Liver (tissue), 9 donors: ENCODE measurements around the gene ARRDC3. TPM values are rescaled to one million over a fixed set of nuclear protein-coding genes. Genes with fewer than 3 reads are reported as not detected.

ENCODE experiments used
- DNase-seq: peaks from one replicate; pipeline ENCODE4 v3.0.0-alpha.2; 2017; ENCODE audit warnings: low spot score
- H3K27ac ChIP-seq, 2 donors: one replicate each; pipeline ENCODE4 v1.7.0; 2013; ENCODE audit warnings: inconsistent platforms in 2 of 2, low read length in 2 of 2, control low read depth in 1 of 2, low read depth in 1 of 2, mild to moderate bottlenecking in 1 of 2
- H3K27me3 ChIP-seq, 4 donors: one replicate each; pipeline versions ENCODE4 v1.6.1 to v1.7.0; 2013; ENCODE audit warnings: low read length in 3 of 4, inconsistent platforms in 1 of 4, mild to moderate bottlenecking in 1 of 4, moderate library complexity in 1 of 4; ENCODE audit not compliant: control insufficient read depth in 4 of 4, insufficient read depth in 4 of 4
- H3K36me3 ChIP-seq, 4 donors: one replicate each; pipeline versions ENCODE4 v1.6.1 to v1.7.0; 2013; ENCODE audit warnings: low read length in 3 of 4, mild to moderate bottlenecking in 3 of 4, low read depth in 1 of 4, moderate library complexity in 1 of 4; ENCODE audit not compliant: control insufficient read depth in 4 of 4, insufficient read depth in 3 of 4
- H3K4me1 ChIP-seq, 4 donors: one replicate each; pipeline versions ENCODE4 v1.6.1 to v1.7.0; 2013; ENCODE audit warnings: low read length in 3 of 4, mild to moderate bottlenecking in 3 of 4, moderate library complexity in 1 of 4; ENCODE audit not compliant: control insufficient read depth in 4 of 4, insufficient read depth in 4 of 4
- H3K4me3 ChIP-seq, 3 donors: one replicate each; pipeline versions ENCODE4 v1.6.1 to v1.7.0; 2013; ENCODE audit warnings: low read length in 3 of 3, control low read depth in 1 of 3, low read depth in 1 of 3, mild to moderate bottlenecking in 1 of 3
- H3K9ac ChIP-seq, 2 donors: one replicate each; pipeline ENCODE4 v1.7.0; 2013; ENCODE audit warnings: low read length in 2 of 2, mild to moderate bottlenecking in 2 of 2, moderate library complexity in 2 of 2, control low read depth in 1 of 2, low read depth in 1 of 2
- H3K9me3 ChIP-seq, 4 donors: one replicate each; pipeline versions ENCODE4 v1.6.1 to v1.7.0; 2013; ENCODE audit warnings: low read length in 3 of 4; ENCODE audit not compliant: control insufficient read depth in 4 of 4
- EGR1 ChIP-seq, 2 donors: IDR thresholded peaks; 2 replicates each; pipeline ENCODE4 v1.6.1; 2016 to 2018; ENCODE audit warnings: antibody characterized with exemption in 2 of 2, low read depth in 2 of 2
- FOXA2 ChIP-seq: IDR thresholded peaks from 2 replicates; pipeline ENCODE4 v1.6.1; 2016; ENCODE audit warnings: antibody characterized with exemption
- HNF4A ChIP-seq, 2 donors: conservative IDR thresholded peaks; 2 replicates each; pipeline ENCODE4 v1.6.1; 2016; ENCODE audit warnings: antibody characterized with exemption in 2 of 2, mild to moderate bottlenecking in 2 of 2
- HNF4G ChIP-seq: IDR thresholded peaks from 2 replicates; pipeline ENCODE4 v1.6.1; 2016; ENCODE audit warnings: antibody characterized with exemption
- NR2F2 ChIP-seq: IDR thresholded peaks from 2 replicates; pipeline ENCODE4 v1.6.1; 2016; ENCODE audit warnings: antibody characterized with exemption
- RAD21 ChIP-seq, 2 donors: IDR thresholded peaks; 2 replicates each; pipeline ENCODE4 v1.6.1; 2016; ENCODE audit warnings: antibody characterized with exemption in 2 of 2, mild to moderate bottlenecking in 2 of 2
- RXRA ChIP-seq, 2 donors: IDR thresholded peaks; 2 replicates each; pipeline ENCODE4 v1.6.1; 2017 to 2018; ENCODE audit warnings: antibody characterized with exemption in 2 of 2, mild to moderate bottlenecking in 1 of 2
- SP1 ChIP-seq: IDR thresholded peaks from 2 replicates; pipeline ENCODE4 v1.6.1; 2018; ENCODE audit warnings: antibody characterized with exemption, mild to moderate bottlenecking
- WGBS: extraction: QIAGEN DNeasy Blood & Tissue Kit; methylation state at CpG from one replicate; pipeline ENCODE4 v1.1.7; 2013; 5-methylcytosine and 5-hydroxymethylcytosine counted together
- polyA plus RNA-seq, 2 donors: library from polyadenylated mRNA; stranded (reverse) in 1 of 2; unstranded in 1 of 2; fragments of 200-250 nt in 1 of 2; fragments of >200 nt in 1 of 2; fragmentation: Nextera tagmentation in 1 of 2; extraction: Ambion mirVana in 1 of 2; gene quantifications; one replicate each; pipeline versions ENCODE4 v1.2.1 to v1.2.3, GENCODE V29; 2013 to 2015
- total RNA-seq, 2 donors: library from RNA; depleted of rRNA; stranded (reverse); fragments of >200 nt; gene quantifications; one replicate each; pipeline ENCODE4 v1.2.3, GENCODE V29; 2014
- TF ChIP-seq, protein P1 (sequence below): IDR thresholded peaks from 2 replicates; pipeline ENCODE4 v1.6.1; 2016; ENCODE audit warnings: antibody characterized with exemption
- TF ChIP-seq, protein P2 (sequence below): IDR thresholded peaks from 2 replicates; pipeline ENCODE4 v1.6.1; 2016; ENCODE audit warnings: antibody characterized with exemption
- TF ChIP-seq, protein P3 (sequence below): IDR thresholded peaks from 2 replicates; pipeline ENCODE4 v1.6.1; 2016; ENCODE audit warnings: antibody characterized with exemption
- donor health status: healthy.
- donor health status: healthy.
- donor health status: healthy.
- donor health status: healthy.
- donor health status: healthy.

ARRDC3 gene
- total and polyA plus RNA-seq, 4 donors: 8.8 to 70.4 (median 34.0) TPM

DNA sequence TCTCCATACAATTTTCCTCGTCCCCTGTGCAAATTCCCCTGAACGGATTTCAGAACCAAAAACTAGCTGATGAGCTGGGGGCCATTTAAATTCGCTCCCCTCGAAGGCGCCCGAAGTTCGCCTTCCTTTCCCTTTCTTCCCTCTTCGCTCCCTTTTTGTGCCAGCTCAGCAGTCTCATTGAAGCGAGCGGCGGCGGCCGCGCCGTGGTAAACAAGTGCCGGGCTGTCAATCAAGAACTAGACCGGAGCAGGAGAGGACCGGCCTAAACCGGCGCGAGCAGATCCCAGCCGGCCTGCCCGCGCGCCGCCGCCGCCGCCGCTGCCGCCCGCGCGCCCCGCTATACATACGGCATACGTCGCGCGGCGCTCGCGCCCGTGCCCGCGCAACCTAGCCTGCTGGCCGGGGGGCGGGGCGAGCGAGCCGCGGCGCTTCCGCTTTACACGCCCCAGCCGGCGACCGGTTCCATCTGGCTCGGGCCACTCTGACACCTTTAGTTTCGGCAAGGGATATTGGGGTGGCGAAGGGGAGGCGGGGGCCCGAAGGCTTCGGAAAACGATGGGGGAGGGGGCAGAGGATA, 3.1 kb downstream of the ARRDC3 start (continued):
- TF ChIP-seq, protein P1, sequence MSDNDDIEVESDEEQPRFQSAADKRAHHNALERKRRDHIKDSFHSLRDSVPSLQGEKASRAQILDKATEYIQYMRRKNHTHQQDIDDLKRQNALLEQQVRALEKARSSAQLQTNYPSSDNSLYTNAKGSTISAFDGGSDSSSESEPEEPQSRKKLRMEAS: no peak
- TF ChIP-seq RXRA (IDR thresholded peaks at IDR 0.05): no peak
- TF ChIP-seq, protein P2, sequence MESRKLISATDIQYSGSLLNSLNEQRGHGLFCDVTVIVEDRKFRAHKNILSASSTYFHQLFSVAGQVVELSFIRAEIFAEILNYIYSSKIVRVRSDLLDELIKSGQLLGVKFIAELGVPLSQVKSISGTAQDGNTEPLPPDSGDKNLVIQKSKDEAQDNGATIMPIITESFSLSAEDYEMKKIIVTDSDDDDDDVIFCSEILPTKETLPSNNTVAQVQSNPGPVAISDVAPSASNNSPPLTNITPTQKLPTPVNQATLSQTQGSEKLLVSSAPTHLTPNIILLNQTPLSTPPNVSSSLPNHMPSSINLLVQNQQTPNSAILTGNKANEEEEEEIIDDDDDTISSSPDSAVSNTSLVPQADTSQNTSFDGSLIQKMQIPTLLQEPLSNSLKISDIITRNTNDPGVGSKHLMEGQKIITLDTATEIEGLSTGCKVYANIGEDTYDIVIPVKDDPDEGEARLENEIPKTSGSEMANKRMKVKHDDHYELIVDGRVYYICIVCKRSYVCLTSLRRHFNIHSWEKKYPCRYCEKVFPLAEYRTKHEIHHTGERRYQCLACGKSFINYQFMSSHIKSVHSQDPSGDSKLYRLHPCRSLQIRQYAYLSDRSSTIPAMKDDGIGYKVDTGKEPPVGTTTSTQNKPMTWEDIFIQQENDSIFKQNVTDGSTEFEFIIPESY: no peak
- TF ChIP-seq RAD21 (IDR thresholded peaks at IDR 0.05): peak in 1 of 2 donors; percentile 40

DNA sequence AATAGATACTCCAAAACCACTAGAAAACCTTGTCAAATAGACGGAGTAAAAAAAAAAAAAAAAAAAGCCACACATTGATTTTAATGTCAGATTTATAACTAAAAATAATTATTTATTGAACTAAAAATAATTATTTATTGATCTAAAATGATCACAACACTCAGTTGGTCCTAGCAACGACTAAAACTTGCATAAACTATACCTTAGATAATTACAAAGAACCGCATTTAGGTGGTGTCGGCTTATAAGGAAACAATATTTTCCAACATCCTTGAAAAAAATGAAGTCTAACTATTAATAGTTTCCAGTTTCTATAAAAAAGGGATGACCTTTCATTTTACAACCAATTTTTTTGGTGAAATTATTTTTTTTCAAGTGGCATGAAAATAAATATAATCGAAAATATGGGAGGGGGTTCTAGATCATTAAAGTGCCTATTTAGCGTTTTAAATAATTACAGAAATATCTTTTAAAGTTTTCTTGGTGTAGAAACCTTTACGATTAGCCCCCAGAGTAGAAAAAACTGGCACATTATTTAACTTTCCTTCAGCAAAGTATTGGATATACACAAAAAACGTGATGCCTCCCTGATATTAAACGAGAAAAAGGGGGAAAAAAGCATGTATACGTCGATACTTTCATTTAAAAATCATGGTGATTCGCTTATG, 3.7 kb downstream of the ARRDC3 start:
- Histone ChIP-seq H3K27me3 (no peaks in the 10 kb centered on the region), H3K4me3 (peak overlapping the region; percentile 52 to 82 (median 72)), H3K36me3 (peaks cover 2 to 33% (median 19%) of the 10 kb centered on the region in 4 donors), H3K9me3 (no peaks in the 10 kb centered on the region), H3K27ac (peak overlapping the region; percentile 99 to 100), H3K9ac (peak overlapping the region; percentile 89 to 100), H3K4me1 (peaks cover 0 to 14% (median 7%) of the 10 kb centered on the region in 4 donors)
- no peak for TF ChIP-seq HNF4G
- TF ChIP-seq EGR1 (IDR thresholded peaks at IDR 0.05; ENCODE audit: low read depth in 2 of 2): peak in 1 of 2 donors; percentile 7
- WGBS: under 1% methylated on average over 12 of the region's 12 CpGs
- no peak for DNase-seq

DNA sequence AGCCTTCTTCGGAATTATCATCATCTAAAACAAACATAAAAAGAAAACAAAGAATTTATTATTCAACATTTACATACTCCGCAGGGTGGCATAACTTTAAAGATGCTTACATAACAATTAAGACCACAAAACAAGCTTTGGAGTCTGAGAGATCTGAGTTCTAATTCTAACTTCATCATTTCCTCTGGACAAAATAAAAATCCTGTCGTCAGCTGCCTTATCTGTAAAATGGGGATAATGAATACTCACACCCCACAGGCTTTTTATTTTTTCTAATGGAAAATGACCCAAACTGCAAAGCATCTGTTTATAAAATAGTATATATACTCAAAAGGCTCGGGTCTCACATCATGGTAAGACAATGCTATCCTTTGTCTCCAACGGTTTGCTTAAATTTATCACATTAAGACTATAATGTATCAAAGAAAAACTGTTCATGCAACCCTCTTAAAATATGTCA, 4.3 kb downstream of the ARRDC3 start:
- peaks cover 0 to 14% (median 7%) of the 10 kb centered on the region in 4 donors for H3K4me1 ChIP-seq

DNA sequence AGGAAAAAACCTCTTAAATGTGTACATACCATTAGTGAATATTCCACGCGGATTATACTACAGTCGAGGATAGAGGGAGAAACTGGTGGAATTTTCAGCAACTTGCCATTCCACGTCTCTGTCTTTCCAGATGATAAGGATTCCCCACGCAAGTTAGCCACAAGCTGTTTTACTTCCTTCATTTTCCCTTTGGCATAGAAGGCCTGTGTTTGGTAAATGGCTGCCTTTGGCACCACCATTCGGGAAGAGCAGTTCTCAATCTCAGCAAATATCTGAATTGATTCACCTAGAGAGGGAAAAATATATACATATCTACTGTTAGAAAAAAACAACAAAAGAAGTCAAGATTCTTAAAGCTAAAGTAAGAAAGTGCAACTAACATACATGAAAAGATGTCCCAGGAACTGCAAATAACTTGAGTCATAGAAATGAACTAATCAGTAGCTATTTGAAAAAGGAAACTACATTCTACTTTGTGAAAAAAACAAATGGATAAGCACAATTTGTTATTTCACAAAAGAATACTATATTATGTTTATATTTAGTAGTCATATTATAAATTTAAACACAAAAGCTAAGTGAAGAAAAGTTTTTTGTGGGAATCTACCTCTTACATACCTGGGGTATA, 8.1 kb downstream of the ARRDC3 start:
- H3K36me3 ChIP-seq: peaks cover 6 to 77% (median 60%) of the 10 kb centered on the region in 4 donors
- H3K4me3 ChIP-seq: no peak overlapping the region
- WGBS: 83% methylated on average over 6 of the region's 6 CpGs
- peaks cover 0 to 22% (median 8%) of the 10 kb centered on the region in 4 donors for H3K4me1 ChIP-seq
- H3K9ac ChIP-seq: no peak overlapping the region
- TF ChIP-seq HNF4A (conservative IDR thresholded peaks at IDR 0.05): no peak
- no peak for TF ChIP-seq FOXA2
- no peak for TF ChIP-seq RAD21 (IDR thresholded peaks at IDR 0.05)
- TF ChIP-seq NR2F2: no peak
- no peak for TF ChIP-seq SP1
- no peaks in the 10 kb centered on the region for H3K9me3 ChIP-seq
- no peak overlapping the region for H3K27ac ChIP-seq
- no peaks in the 10 kb centered on the region for H3K27me3 ChIP-seq
- DNase-seq: no peak

More for the DNA sequence above, 4.3 kb downstream of the ARRDC3 start:
- peaks cover 2 to 39% (median 23%) of the 10 kb centered on the region in 4 donors for H3K36me3 ChIP-seq
- no peak for TF ChIP-seq SP1
- TF ChIP-seq, protein P3, sequence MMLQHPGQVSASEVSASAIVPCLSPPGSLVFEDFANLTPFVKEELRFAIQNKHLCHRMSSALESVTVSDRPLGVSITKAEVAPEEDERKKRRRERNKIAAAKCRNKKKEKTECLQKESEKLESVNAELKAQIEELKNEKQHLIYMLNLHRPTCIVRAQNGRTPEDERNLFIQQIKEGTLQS: no peak
- no peak for TF ChIP-seq NR2F2
- no peak for TF ChIP-seq RXRA (IDR thresholded peaks at IDR 0.05)
- peak overlapping the region; percentile 45 to 100 for H3K9ac ChIP-seq
- peak overlapping the region; percentile 10 to 100 for H3K27ac ChIP-seq
- H3K4me3 ChIP-seq: peak overlapping the region in 2 of 3 donors; percentile 4 to 28
- no peak for DNase-seq
- 14% methylated on average over 5 of the region's 5 CpGs for WGBS
- H3K27me3 ChIP-seq: no peaks in the 10 kb centered on the region
- no peaks in the 10 kb centered on the region for H3K9me3 ChIP-seq
